Liver (tissue), 9 donors: ENCODE data around the gene NXPH4. TPM values are rescaled to one million over a fixed set of nuclear protein-coding genes. Genes with fewer than 3 reads are reported as not detected.

Source experiments
- DNase-seq: peaks from one replicate; pipeline ENCODE4 v3.0.0-alpha.2; 2017; ENCODE audit warnings: low spot score
- H3K27ac ChIP-seq, 2 donors: one replicate each; pipeline ENCODE4 v1.7.0; 2013; ENCODE audit warnings: inconsistent platforms in 2 of 2, low read length in 2 of 2, control low read depth in 1 of 2, low read depth in 1 of 2, mild to moderate bottlenecking in 1 of 2
- H3K27me3 ChIP-seq, 4 donors: one replicate each; pipeline versions ENCODE4 v1.6.1 to v1.7.0; 2013; ENCODE audit warnings: low read length in 3 of 4, inconsistent platforms in 1 of 4, mild to moderate bottlenecking in 1 of 4, moderate library complexity in 1 of 4; ENCODE audit not compliant: control insufficient read depth in 4 of 4, insufficient read depth in 4 of 4
- H3K36me3 ChIP-seq, 4 donors: one replicate each; pipeline versions ENCODE4 v1.6.1 to v1.7.0; 2013; ENCODE audit warnings: low read length in 3 of 4, mild to moderate bottlenecking in 3 of 4, low read depth in 1 of 4, moderate library complexity in 1 of 4; ENCODE audit not compliant: control insufficient read depth in 4 of 4, insufficient read depth in 3 of 4
- H3K4me1 ChIP-seq, 4 donors: one replicate each; pipeline versions ENCODE4 v1.6.1 to v1.7.0; 2013; ENCODE audit warnings: low read length in 3 of 4, mild to moderate bottlenecking in 3 of 4, moderate library complexity in 1 of 4; ENCODE audit not compliant: control insufficient read depth in 4 of 4, insufficient read depth in 4 of 4
- H3K4me3 ChIP-seq, 3 donors: one replicate each; pipeline versions ENCODE4 v1.6.1 to v1.7.0; 2013; ENCODE audit warnings: low read length in 3 of 3, control low read depth in 1 of 3, low read depth in 1 of 3, mild to moderate bottlenecking in 1 of 3
- H3K9ac ChIP-seq, 2 donors: one replicate each; pipeline ENCODE4 v1.7.0; 2013; ENCODE audit warnings: low read length in 2 of 2, mild to moderate bottlenecking in 2 of 2, moderate library complexity in 2 of 2, control low read depth in 1 of 2, low read depth in 1 of 2
- H3K9me3 ChIP-seq, 4 donors: one replicate each; pipeline versions ENCODE4 v1.6.1 to v1.7.0; 2013; ENCODE audit warnings: low read length in 3 of 4; ENCODE audit not compliant: control insufficient read depth in 4 of 4
- ATF3 ChIP-seq: IDR thresholded peaks from 2 replicates; pipeline ENCODE4 v1.6.1; 2016; ENCODE audit warnings: antibody characterized with exemption
- CTCF ChIP-seq: fragments of 150-350 bp; IDR thresholded peaks from 2 replicates; pipeline ENCODE4 v1.5.1; 2017; ENCODE audit warnings: improper control_type of control experiment, low read depth, low read length; ENCODE audit not compliant: missing input control
- EGR1 ChIP-seq, 2 donors: IDR thresholded peaks; 2 replicates each; pipeline ENCODE4 v1.6.1; 2016 to 2018; ENCODE audit warnings: antibody characterized with exemption in 2 of 2, low read depth in 2 of 2
- FOXA1 ChIP-seq: IDR thresholded peaks from 2 replicates; pipeline ENCODE4 v1.6.1; 2016; ENCODE audit warnings: antibody characterized with exemption
- HNF4A ChIP-seq, 2 donors: conservative IDR thresholded peaks; 2 replicates each; pipeline ENCODE4 v1.6.1; 2016; ENCODE audit warnings: antibody characterized with exemption in 2 of 2, mild to moderate bottlenecking in 2 of 2
- HNF4G ChIP-seq: IDR thresholded peaks from 2 replicates; pipeline ENCODE4 v1.6.1; 2016; ENCODE audit warnings: antibody characterized with exemption
- NR2F2 ChIP-seq: IDR thresholded peaks from 2 replicates; pipeline ENCODE4 v1.6.1; 2016; ENCODE audit warnings: antibody characterized with exemption
- RAD21 ChIP-seq, 2 donors: IDR thresholded peaks; 2 replicates each; pipeline ENCODE4 v1.6.1; 2016; ENCODE audit warnings: antibody characterized with exemption in 2 of 2, mild to moderate bottlenecking in 2 of 2
- REST ChIP-seq: IDR thresholded peaks from 2 replicates; pipeline ENCODE4 v1.6.1; 2016; ENCODE audit warnings: antibody characterized with exemption, mild to moderate bottlenecking
- RXRA ChIP-seq, 2 donors: IDR thresholded peaks; 2 replicates each; pipeline ENCODE4 v1.6.1; 2017 to 2018; ENCODE audit warnings: antibody characterized with exemption in 2 of 2, mild to moderate bottlenecking in 1 of 2
- SP1 ChIP-seq: IDR thresholded peaks from 2 replicates; pipeline ENCODE4 v1.6.1; 2018; ENCODE audit warnings: antibody characterized with exemption, mild to moderate bottlenecking
- YY1 ChIP-seq: IDR thresholded peaks from 2 replicates; pipeline ENCODE4 v1.6.1; 2016; ENCODE audit warnings: antibody characterized with exemption, mild to moderate bottlenecking
- ZBTB33 ChIP-seq: IDR thresholded peaks from 2 replicates; pipeline ENCODE4 v1.6.1; 2016; ENCODE audit warnings: antibody characterized with exemption
- WGBS: extraction: QIAGEN DNeasy Blood & Tissue Kit; methylation state at CpG from one replicate; pipeline ENCODE4 v1.1.7; 2013; 5-methylcytosine and 5-hydroxymethylcytosine counted together
- polyA plus RNA-seq, 2 donors: library from polyadenylated mRNA; stranded (reverse) in 1 of 2; unstranded in 1 of 2; fragments of 200-250 nt in 1 of 2; fragments of >200 nt in 1 of 2; fragmentation: Nextera tagmentation in 1 of 2; extraction: Ambion mirVana in 1 of 2; gene quantifications; one replicate each; pipeline versions ENCODE4 v1.2.1 to v1.2.3, GENCODE V29; 2013 to 2015
- total RNA-seq, 2 donors: library from RNA; depleted of rRNA; stranded (reverse); fragments of >200 nt; gene quantifications; one replicate each; pipeline ENCODE4 v1.2.3, GENCODE V29; 2014
- donor health status: healthy.
- donor health status: healthy.
- donor health status: healthy.
- donor health status: healthy.
- donor health status: healthy.

NXPH4 gene
- total and polyA plus RNA-seq, 4 donors, result 0.15 TPM; not detected in 3

- Histone ChIP-seq H3K27ac (peak overlapping the region; percentile 6 to 29), H3K4me3 (peak overlapping the region in 2 of 3 donors; percentile 55 to 68), H3K9ac (no peak overlapping the region), H3K36me3 (peaks cover 12 to 20% (median 15%) of the 10 kb centered on the region in 4 donors), H3K4me1 (peaks cover 16 to 61% (median 46%) of the 10 kb centered on the region in 4 donors), H3K27me3 (no peaks in the 10 kb centered on the region), H3K9me3 (no peaks in the 10 kb centered on the region)
- no peak for DNase-seq
- TF ChIP-seq FOXA1 (no peak), RXRA (IDR thresholded peaks at IDR 0.05) (no peak), ATF3 (no peak), SP1 (no peak), CTCF (no peak), EGR1 (IDR thresholded peaks at IDR 0.05; ENCODE audit: low read depth in 2 of 2) (no peak), HNF4G (no peak), NR2F2 (no peak), RAD21 (IDR thresholded peaks at IDR 0.05) (no peak)
- whole genome bisulfite sequencing, result 75% methylated on average over 19 of the region's 19 CpGs
Measured at GRCh38 chr12:57232156-57232756, 15.7 kb downstream of the NXPH4 start.

- H3K36me3 ChIP-seq, result peaks cover 12 to 20% (median 15%) of the 10 kb centered on the region in 4 donors
- H3K4me3 ChIP-seq, result no peak overlapping the region
- no peak overlapping the region for H3K9ac ChIP-seq
- TF ChIP-seq FOXA1, result no peak
- no peak for TF ChIP-seq YY1
- TF ChIP-seq REST, result no peak
- no peak for TF ChIP-seq ATF3
- TF ChIP-seq RXRA (IDR thresholded peaks at IDR 0.05), result no peak
- no peak for TF ChIP-seq ZBTB33
- no peak for TF ChIP-seq SP1
- TF ChIP-seq HNF4A (conservative IDR thresholded peaks at IDR 0.05), result no peak
- no peak for TF ChIP-seq CTCF
- 79% methylated on average over 15 of the region's 15 CpGs for WGBS
- H3K9me3 ChIP-seq, result no peaks in the 10 kb centered on the region
- no peak for DNase-seq
- peaks cover 17 to 62% (median 48%) of the 10 kb centered on the region in 4 donors for H3K4me1 ChIP-seq
- peak overlapping the region; percentile 29 to 63 for H3K27ac ChIP-seq
- no peaks in the 10 kb centered on the region for H3K27me3 ChIP-seq
Measured at GRCh38 chr12:57233357-57234232, 17.0 kb downstream of the NXPH4 start.
